ENCODE data around the gene LHFPL3.

Gene LHFPL3

GRCh38 chr7:104371216-104371979 is 43.0 kb downstream of the LHFPL3 start:
- H3K27ac ChIP-seq, result no peak overlapping the region
- no peak for TF ChIP-seq ZFX (IDR thresholded peaks at IDR 0.05; ENCODE audit: borderline replicate concordance)
- TF ChIP-seq, protein P1, sequence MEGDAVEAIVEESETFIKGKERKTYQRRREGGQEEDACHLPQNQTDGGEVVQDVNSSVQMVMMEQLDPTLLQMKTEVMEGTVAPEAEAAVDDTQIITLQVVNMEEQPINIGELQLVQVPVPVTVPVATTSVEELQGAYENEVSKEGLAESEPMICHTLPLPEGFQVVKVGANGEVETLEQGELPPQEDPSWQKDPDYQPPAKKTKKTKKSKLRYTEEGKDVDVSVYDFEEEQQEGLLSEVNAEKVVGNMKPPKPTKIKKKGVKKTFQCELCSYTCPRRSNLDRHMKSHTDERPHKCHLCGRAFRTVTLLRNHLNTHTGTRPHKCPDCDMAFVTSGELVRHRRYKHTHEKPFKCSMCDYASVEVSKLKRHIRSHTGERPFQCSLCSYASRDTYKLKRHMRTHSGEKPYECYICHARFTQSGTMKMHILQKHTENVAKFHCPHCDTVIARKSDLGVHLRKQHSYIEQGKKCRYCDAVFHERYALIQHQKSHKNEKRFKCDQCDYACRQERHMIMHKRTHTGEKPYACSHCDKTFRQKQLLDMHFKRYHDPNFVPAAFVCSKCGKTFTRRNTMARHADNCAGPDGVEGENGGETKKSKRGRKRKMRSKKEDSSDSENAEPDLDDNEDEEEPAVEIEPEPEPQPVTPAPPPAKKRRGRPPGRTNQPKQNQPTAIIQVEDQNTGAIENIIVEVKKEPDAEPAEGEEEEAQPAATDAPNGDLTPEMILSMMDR (IDR thresholded peaks at IDR 0.05), result no peak

GRCh38 chr7:104371980-104372357 is 43.6 kb downstream of the LHFPL3 start:
- TF ChIP-seq, protein P1 (IDR thresholded peaks at IDR 0.05), result no peak
- TF ChIP-seq ZFX (IDR thresholded peaks at IDR 0.05; ENCODE audit: borderline replicate concordance), result no peak
- no peak overlapping the region for H3K27ac ChIP-seq

DNA sequence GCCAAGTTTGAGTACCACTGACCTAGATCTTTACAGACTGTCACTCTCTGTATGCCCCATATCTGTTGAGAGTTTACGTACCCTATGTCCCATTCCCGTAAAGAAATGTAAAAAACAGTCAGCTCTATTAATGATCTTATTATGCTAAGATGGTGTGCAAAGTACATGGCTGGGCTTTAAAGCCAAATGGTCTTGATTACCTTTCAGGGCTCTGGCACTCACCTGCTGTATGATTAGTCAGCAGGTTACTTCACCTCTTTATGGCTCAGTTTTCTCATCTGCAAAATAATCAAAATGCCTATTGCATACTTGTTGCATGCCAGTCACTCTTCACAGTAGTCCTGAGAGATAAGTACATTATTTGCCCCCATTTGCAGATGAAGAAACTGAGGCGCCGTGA is 54.2 kb downstream of the LHFPL3 start:
- TF ChIP-seq, protein P1 (IDR thresholded peaks at IDR 0.05), result no peak
- TF ChIP-seq ZFX (IDR thresholded peaks at IDR 0.05; ENCODE audit: borderline replicate concordance), result no peak
- no peak overlapping the region for H3K27ac ChIP-seq

- H3K27ac ChIP-seq, result no peak overlapping the region
These were observed 58.5 kb downstream of the LHFPL3 start for GRCh38 chr7:104386943-104387342.

GRCh38 chr7:104388222-104388621 is 59.8 kb downstream of the LHFPL3 start:
- H3K27ac ChIP-seq, result no peak overlapping the region
- TF ChIP-seq, protein P1 (IDR thresholded peaks at IDR 0.05), result no peak
- no peak for TF ChIP-seq ZFX (IDR thresholded peaks at IDR 0.05; ENCODE audit: borderline replicate concordance)

More at GRCh38 chr7:104386943-104387342, 58.5 kb downstream of the LHFPL3 start:
- TF ChIP-seq, protein P1 (IDR thresholded peaks at IDR 0.05), result no peak
- TF ChIP-seq ZFX (IDR thresholded peaks at IDR 0.05; ENCODE audit: borderline replicate concordance), result no peak

DNA sequence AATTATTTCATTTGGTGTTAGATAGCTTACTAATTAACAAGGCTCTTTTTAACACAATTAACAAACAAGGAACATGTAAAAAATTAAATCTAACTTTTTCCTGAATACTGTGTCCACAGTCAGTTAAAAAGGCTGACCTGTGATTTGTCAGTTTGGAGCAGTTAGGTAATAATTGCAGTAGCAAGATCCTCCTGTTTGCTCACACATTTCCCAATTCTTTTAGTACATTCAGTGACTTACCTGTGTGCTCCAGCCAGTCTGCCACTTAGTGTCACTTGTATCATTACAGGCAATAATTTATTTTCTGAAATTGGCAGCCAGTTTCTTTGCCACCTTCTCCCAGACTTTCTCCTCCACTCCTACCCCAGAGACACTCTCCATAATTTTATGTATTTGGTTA is 66.8 kb downstream of the LHFPL3 start:
- TF ChIP-seq ZFX (IDR thresholded peaks at IDR 0.05; ENCODE audit: borderline replicate concordance), result no peak
- TF ChIP-seq, protein P1 (IDR thresholded peaks at IDR 0.05), result no peak
- H3K27ac ChIP-seq, result no peak overlapping the region

- TF ChIP-seq ZFX (IDR thresholded peaks at IDR 0.05; ENCODE audit: borderline replicate concordance), result no peak
- TF ChIP-seq, protein P1 (IDR thresholded peaks at IDR 0.05), result no peak
- H3K27ac ChIP-seq, result no peak overlapping the region
These were observed 69.0 kb downstream of the LHFPL3 start for GRCh38 chr7:104397442-104397841.
